Natural killer cell (primary cell): ENCODE results near the gene KCTD4. TPM values are rescaled to one million over a fixed set of nuclear protein-coding genes. Genes with fewer than 3 reads are reported as not detected.

ENCODE experiments used
- ATAC-seq, 3 donors: fragments of 150-1000 bp in 2 of 3; fragments of 200-7000 bp in 1 of 3; cut with Tn5 transposase; 1 replicate in 1 of 3; 2 replicates in 2 of 3; pipeline ENCODE4 v1.10.0; 2021; ENCODE audit warnings: mild to moderate bottlenecking in 2 of 3, moderate library complexity in 2 of 3
- DNase-seq, 2 donors: peaks; one replicate each; pipeline versions ENCODE4 v3.0.0 to v3.0.0-alpha.2; 2013 to 2021; ENCODE audit warnings: mixed read lengths in 1 of 2
- H3K27ac ChIP-seq: one replicate; pipeline ENCODE4 v1.5.1; 2013; ENCODE audit warnings: mild to moderate bottlenecking, low read length
- H3K27me3 ChIP-seq: one replicate; pipeline ENCODE4 v1.6.1; 2013; ENCODE audit warnings: low read length; ENCODE audit not compliant: control insufficient read depth, insufficient read depth
- H3K36me3 ChIP-seq: one replicate; pipeline ENCODE4 v1.6.1; 2013; ENCODE audit warnings: low read length; ENCODE audit not compliant: control insufficient read depth, insufficient read depth
- H3K4me1 ChIP-seq: one replicate; pipeline ENCODE4 v1.6.1; 2013; ENCODE audit warnings: low read length; ENCODE audit not compliant: control insufficient read depth, insufficient read depth
- H3K4me3 ChIP-seq: one replicate; pipeline ENCODE4 v1.5.1; 2013; ENCODE audit warnings: low read length
- H3K9me3 ChIP-seq: one replicate; pipeline ENCODE4 v1.6.1; 2013; ENCODE audit warnings: low read length; ENCODE audit not compliant: control insufficient read depth, insufficient read depth
- H3K27ac Mint-ChIP-seq, 2 donors: one replicate each; pipeline ENCODE4 v1.8.0; 2022; ENCODE audit warnings: mild to moderate bottlenecking in 2 of 2, mixed read lengths in 2 of 2, moderate library complexity in 1 of 2
- H3K27me3 Mint-ChIP-seq, 2 donors: one replicate each; pipeline ENCODE4 v1.8.0; 2022; ENCODE audit warnings: low read depth in 2 of 2, mixed read lengths in 2 of 2
- H3K36me3 Mint-ChIP-seq: one replicate; pipeline ENCODE4 v1.8.0; 2022; ENCODE audit warnings: mixed read lengths
- H3K4me1 Mint-ChIP-seq, 2 donors: one replicate each; pipeline ENCODE4 v1.8.0; 2022; ENCODE audit warnings: mixed read lengths in 2 of 2
- H3K4me3 Mint-ChIP-seq: one replicate; pipeline ENCODE4 v1.8.0; 2022; ENCODE audit warnings: mild to moderate bottlenecking, moderate library complexity, mixed read lengths
- H3K9me3 Mint-ChIP-seq, 2 donors: one replicate each; pipeline ENCODE4 v1.8.0; 2022; ENCODE audit warnings: mixed read lengths in 2 of 2
- CTCF ChIP-seq: fragments of 200-600 bp; IDR thresholded peaks from one replicate; pipeline ENCODE4 v1.8.0; 2022; ENCODE audit warnings: antibody characterized with exemption
- WGBS: methylation state at CpG from one replicate; pipeline ENCODE4 v1.1.7; 2013; ENCODE audit warnings: missing lambda C conversion rate; ENCODE audit not compliant: insufficient coverage; 5-methylcytosine and 5-hydroxymethylcytosine counted together
- intact Hi-C: fragments of 100-400 bp; cut with micrococcal nuclease; formaldehyde crosslinking; loops from one replicate; pipeline ENCODE4 v1.14.2; 2022
- total RNA-seq, 4 donors: library from RNA; stranded (reverse); fragments of 120-200 nt in 1 of 4; gene quantifications; one replicate each; pipeline versions ENCODE4 v1.2.3 to v1.2.4, GENCODE V29; 2013 to 2022

Gene KCTD4
- total RNA-seq, 3 donors from 2014 or later (not counting 1 experiment from before 2014, with no cell fraction given), result not detected

- intact Hi-C loops, result no loop called here
- Mint-ChIP-seq H3K27ac (no peak overlapping the region), H3K36me3 (peaks cover 11% of the 10 kb centered on the region)
Observed at GRCh38 chr13:45206340-45206739, 5.5 kb upstream of the KCTD4 start.

GRCh38 chr13:45205124-45205523 lies 4.3 kb upstream of the KCTD4 start:
- Mint-ChIP-seq H3K4me1 (peaks cover 0 to 8% of the 10 kb centered on the region in 2 donors), H3K27me3 (no peaks in the 10 kb centered on the region), H3K36me3 (peaks cover 7% of the 10 kb centered on the region), H3K4me3 (no peak overlapping the region), H3K27ac (no peak overlapping the region), H3K9me3 (no peaks in the 10 kb centered on the region)
- no peaks in the 10 kb centered on the region for H3K9me3 ChIP-seq
- H3K27ac ChIP-seq, result no peak overlapping the region
- WGBS, result 65% methylated on average over 5 of the region's 5 CpGs
- H3K36me3 ChIP-seq, result peaks cover 17% of the 10 kb centered on the region
- ATAC-seq (no peak), DNase-seq (no peak)
- no peaks in the 10 kb centered on the region for H3K4me1 ChIP-seq
- intact Hi-C loops, result no loop called here
- no peak for TF ChIP-seq CTCF
- no peaks in the 10 kb centered on the region for H3K27me3 ChIP-seq
- H3K4me3 ChIP-seq, result no peak overlapping the region

More at GRCh38 chr13:45206340-45206739, 5.5 kb upstream of the KCTD4 start:
- H3K4me1 Mint-ChIP-seq, result peaks cover 0 to 12% of the 10 kb centered on the region in 2 donors
- Histone ChIP-seq H3K9me3 (no peaks in the 10 kb centered on the region), H3K4me1 (no peaks in the 10 kb centered on the region), H3K4me3 (no peak overlapping the region), H3K27me3 (no peaks in the 10 kb centered on the region), H3K27ac (no peak overlapping the region), H3K36me3 (peaks cover 21% of the 10 kb centered on the region)
- ATAC-seq (no peak), DNase-seq (no peak)
- no peaks in the 10 kb centered on the region for H3K9me3 Mint-ChIP-seq
- no peak for TF ChIP-seq CTCF
- H3K4me3 Mint-ChIP-seq, result no peak overlapping the region
- no peaks in the 10 kb centered on the region for H3K27me3 Mint-ChIP-seq

- peak overlapping the region in 1 of 2 donors; percentile 53 for H3K27ac Mint-ChIP-seq
Observed at GRCh38 chr13:45199711-45200110, 1.1 kb downstream of the KCTD4 start.

More at GRCh38 chr13:45199711-45200110, 1.1 kb downstream of the KCTD4 start:
- DNase-seq (no peak), ATAC-seq (no peak)
- H3K4me3 ChIP-seq, result no peak overlapping the region
- Mint-ChIP-seq H3K27me3 (no peaks in the 10 kb centered on the region), H3K4me1 (peaks cover 22% of the 10 kb centered on the region in 2 donors), H3K9me3 (no peaks in the 10 kb centered on the region), H3K36me3 (peaks cover 6% of the 10 kb centered on the region), H3K4me3 (no peak overlapping the region)
- WGBS, result 80% methylated on average over 2 of the region's 4 CpGs
- intact Hi-C loops, result no loop called here
- no peak for TF ChIP-seq CTCF
- no peak overlapping the region for H3K27ac ChIP-seq
- H3K4me1 ChIP-seq, result no peaks in the 10 kb centered on the region
- H3K36me3 ChIP-seq, result no peaks in the 10 kb centered on the region
- H3K9me3 ChIP-seq, result no peaks in the 10 kb centered on the region
- no peaks in the 10 kb centered on the region for H3K27me3 ChIP-seq
